OCI-M2 (cell line): Measurements from ENCODE around the gene KRT9.

Experiments used
- DNase-seq: peaks from one replicate; lab custom pipeline; 2025; ENCODE audit not compliant: unreplicated experiment; lab: John Stamatoyannopoulos, UW

The KRT9 gene

DNA sequence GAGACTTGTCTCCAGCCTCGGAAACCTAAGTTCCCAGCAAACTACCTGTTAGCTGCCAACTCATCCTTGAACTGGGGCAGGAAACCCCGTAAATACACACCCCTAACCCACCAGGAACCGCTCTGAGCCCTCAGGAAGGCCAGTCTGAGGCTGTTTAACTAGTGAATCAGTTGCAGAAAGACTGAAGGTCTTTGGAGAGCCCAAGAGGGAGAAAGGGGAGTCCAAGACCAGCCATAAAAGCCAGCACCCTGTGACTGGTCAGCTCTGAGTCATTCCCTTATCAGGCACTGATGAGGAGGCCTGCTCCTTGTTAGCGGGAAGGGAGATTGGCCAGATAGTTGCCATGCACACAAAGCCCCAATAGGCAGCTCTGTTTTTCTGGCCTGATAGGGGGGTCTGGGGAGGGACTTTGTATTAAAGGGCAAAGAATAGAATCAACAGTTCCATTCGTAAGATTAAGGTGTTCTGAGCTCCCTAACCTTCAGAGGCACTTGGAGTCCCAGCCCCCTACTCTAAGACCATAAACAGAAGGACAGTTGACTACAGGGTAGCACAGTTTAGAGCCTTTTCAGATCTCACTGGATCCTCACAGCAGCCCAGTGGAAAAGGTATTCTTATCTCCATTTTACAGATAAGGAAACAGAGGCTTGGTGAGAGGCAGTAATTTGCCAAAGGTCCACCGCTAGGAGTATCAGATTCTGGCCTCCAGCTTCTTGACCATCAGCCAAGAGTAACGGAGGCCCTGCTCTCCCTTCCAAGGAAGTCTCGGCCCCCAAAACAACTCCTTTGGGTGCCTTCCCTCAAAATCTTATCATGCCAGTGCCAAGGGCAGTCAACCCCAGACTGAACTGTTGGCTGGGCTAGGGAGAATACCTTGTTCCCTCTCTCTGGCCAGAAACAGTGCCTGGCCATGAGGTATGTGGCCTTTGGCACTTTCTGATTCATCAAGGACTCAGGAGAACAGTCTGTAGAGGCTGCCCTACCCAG is 41.5 kb downstream of the KRT9 start:
- DNase-seq, result no peak

DNA sequence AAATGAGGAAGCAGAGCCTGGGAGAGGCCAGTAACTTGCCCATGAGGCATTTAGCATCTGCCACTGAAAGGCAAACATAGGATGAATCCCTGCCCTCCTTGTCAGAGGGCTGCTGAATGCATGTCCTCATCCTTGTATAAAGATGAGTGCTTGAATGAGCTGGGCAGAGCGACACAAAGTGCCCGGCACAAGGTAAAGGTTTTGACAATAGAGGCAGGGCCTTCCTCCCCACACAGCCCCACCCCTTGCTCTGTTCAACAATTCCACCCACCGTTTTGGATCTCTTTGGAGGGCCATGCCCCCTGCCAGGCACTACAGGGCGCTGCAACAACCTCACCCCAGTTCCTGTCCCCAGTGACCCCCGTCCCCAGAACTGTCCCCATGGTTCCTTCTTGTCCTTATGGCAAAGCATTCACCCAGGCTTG is 42.4 kb downstream of the KRT9 start:
- DNase-seq, result no peak

DNA sequence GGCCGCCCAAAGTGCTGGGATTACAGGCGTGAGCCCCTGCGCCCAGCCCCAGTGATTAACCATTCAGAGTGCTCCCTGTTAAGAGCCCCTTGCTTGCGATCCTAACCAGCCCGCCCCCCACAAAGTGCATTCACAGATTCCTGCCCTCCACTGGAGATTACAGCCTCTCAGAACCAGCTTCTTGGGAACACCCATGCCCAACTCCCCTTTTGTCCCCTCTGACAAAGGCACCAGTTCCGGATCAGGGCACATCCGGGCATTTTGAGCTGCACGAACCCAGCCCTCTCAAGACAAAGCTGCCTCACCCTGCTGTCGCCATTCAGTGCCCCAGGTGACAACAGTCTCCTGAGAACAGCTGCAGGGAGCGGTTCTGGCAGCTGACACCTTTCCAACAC is 42.9 kb downstream of the KRT9 start:
- DNase-seq, result no peak

GRCh38 chr17:41527063-41528023 is 44.5 kb downstream of the KRT9 start:
- DNase-seq, result no peak

DNA sequence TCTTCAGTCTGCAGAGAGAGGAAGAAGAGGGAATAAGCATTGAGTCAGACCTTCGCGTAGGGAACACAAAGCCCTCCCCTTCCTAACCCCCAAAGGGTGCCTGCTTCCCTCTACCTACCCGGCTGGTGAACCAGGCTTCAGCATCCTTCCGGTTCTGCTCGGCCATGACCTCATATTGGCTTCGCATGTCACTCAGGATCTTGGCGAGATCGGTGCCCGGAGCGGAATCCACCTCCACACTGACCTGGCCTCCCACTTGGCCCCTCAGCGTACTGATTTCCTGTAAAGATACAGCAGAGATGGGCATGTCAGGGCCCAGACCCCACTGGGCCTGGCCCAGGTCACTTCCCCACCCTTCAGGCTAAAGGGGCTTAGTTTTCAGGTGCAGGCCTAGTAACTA is 47.6 kb downstream of the KRT9 start:
- no peak for DNase-seq

- no peak for DNase-seq
These were observed 48.1 kb downstream of the KRT9 start for GRCh38 chr17:41523787-41524186.

GRCh38 chr17:41523225-41523593 is 48.6 kb downstream of the KRT9 start:
- no peak for DNase-seq

GRCh38 chr17:41522301-41523224 is 49.3 kb downstream of the KRT9 start:
- no peak for DNase-seq

DNA sequence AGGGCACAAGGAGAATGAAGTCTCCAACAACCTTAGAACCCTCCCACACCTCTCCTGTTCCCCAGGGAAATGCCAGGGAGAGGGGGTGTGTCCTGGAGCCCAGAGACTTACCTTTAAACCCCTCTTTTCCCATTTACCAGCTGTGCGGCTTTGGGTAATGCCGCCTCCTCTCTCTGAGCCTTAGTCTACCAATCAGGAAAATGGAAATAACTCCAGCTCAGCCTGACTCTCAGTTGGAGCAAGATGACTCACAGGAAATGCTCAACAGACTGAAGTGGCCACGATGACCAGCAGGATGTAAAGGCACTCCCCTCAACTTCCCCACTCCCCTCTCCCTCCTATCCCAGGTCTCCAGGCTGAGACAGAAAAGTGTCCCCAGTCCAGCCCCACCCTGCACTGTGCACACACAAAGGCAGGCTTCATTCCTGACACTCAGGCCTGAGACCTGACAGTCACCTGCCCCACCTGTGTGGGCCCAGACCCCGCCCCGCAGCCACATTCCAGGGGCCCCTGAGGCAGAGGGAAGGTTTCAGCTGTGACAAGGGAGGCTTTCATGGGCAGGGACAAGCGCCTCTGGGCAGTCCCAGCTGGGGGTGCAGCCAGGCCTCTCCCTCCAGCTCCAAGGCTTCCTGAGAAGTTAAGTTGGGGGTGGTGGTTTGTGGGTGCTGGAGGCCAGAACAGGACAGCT is 50.1 kb downstream of the KRT9 start:
- no peak for DNase-seq

DNA sequence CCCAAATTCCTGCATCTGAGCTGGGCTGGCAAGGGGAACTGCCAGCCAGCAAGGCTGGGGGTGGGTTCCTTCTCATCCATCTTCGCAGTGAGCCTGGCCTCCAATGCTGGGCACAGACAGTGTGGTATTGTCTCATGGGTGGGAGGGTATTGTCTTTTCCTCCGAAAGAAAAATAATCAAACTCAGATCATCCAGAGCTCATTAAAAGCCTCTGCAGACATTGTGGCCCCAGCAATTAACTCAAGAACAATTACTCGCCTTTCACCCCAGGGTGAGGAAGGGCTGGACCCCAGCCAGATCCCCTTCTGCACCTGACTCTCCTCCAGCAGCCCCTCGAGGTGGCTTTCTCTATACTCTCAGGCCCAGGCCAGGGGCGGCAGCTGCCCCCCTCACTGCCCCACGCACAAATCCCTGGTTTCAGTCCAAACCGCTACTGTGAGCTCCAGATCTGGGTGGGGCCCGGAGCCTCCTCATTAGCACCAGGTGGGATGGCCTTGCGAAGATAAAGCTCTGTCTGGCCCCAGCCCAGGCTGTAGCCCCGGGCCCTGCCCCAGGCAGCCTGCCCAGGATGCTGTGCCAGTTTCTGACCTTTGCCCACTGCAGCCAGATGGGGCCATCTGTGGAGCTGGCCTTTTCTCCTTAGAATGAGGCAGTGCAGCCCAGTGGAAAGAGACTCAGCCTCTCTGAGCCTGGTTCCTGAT is 50.9 kb downstream of the KRT9 start:
- DNase-seq, result no peak

DNA sequence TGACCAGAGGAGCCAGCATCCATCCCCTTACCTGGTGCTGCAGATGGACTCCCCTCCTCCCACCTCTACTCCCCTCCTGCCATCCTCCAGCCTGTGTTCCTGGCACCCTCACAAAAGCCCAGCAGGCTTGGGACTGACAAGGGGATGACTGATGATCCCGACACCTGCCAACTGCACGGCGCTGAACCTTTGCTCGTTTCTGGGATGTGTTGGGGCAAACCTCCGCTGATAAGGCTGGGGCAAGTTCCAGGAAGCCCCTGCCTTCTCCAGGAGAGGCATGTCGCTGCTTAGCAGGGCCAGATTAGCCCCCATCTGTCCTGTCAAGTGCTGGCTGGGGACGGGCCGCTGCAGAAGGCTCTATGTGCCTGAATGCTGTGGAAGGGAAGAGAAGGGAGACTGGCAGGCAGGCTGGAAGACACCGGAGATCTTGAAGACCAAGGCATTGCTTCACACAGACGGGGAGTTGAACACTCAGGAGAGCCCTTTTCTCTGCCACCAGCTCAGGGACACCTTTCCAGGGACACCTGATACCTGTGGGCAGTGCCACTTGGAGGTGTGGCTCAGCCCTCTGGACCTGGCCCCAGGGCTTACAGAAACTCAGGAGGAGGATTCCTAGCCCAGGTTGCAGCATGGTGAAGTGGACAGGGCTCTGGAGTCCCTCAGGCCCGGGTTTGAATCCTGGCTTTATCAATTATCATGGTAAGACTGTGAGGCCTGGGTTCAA is 52.2 kb downstream of the KRT9 start:
- no peak for DNase-seq

- DNase-seq, result no peak
These were observed 52.9 kb downstream of the KRT9 start, which contains the start of gene KRT15 for GRCh38 chr17:41518789-41519449. TSS of gene KRT15 (minus strand) at chr17:41518890. CDS start at chr17:41518827, 63 bp downstream.

- DNase-seq, result no peak
These were observed 53.8 kb downstream of the KRT9 start for GRCh38 chr17:41518031-41518430.

DNA sequence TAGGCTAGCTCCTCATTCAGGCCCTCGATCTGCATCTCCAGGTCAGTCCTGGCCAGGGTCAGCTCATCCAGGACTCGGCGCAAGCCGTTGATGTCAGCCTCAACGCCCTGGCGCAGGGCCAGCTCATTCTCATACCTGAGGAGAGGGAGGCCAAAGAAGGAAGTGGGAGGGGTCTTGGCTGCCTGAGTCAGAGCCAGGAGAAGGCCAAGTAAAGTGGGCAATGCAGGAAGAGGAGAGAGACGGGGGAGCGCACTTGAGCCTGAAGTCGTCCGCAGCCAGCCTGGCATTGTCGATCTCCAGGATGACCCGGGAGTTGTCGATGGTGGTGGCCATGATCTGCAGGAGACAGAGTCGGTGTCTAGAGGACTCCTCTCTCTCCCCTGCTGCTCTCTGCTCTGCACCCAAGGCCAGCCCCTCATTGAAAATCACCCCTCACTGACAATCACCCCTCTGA is 55.0 kb downstream of the KRT9 start:
- DNase-seq, result no peak

DNA sequence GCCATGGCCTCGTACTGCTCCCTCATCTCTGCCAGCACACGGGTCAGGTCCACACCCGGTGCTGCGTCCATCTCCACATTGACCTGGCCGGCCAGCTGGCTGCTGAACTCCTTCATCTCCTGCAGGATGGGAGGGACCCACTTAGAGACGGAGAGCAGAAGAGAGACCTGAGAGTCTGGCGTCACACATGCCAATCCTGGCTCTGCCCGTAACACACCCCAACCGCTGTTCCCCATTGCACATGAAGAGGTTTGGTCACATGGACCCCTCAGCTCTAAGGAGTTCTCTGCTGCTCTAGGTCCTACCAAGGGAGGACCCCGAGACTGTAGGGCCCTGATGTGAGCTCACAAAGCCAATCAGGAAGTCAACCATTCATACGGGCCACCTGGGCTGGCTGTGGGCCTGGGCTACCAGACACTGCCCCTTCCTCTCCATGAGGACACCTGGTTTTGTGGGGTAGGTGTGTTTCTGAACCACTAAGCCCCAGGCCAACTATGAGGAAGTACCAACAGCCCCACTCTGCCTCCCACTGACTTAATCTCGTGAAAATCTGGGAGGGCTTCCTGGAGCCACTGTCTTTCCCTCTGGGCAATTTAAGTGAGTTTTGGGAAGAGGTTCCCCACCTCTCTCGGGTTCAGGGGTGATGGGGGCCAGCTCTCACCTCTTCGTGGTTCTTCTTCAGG is 55.6 kb downstream of the KRT9 start:
- DNase-seq, result no peak
